NT2/D1 (cell line): ENCODE results near the gene ACO2.

ENCODE experiments used
- SUZ12 ChIP-seq: IDR thresholded peaks from 2 replicates; pipeline ENCODE4 v1.6.1; 2011; ENCODE audit not compliant: insufficient read length, insufficient read depth; ENCODE audit errors: extremely low read depth
- YY1 ChIP-seq: IDR thresholded peaks from 2 replicates; pipeline ENCODE4 v1.6.1; 2011; ENCODE audit not compliant: insufficient read length, insufficient read depth
- ZNF274 ChIP-seq: IDR thresholded peaks from 2 replicates; pipeline ENCODE4 v1.6.1; 2011; ENCODE audit warnings: mild to moderate bottlenecking, low read depth, low read length

GRCh38 chr22:41471568-41471967 is 2.7 kb downstream of the ACO2 start:
- no peak for TF ChIP-seq ZNF274
- no peak for TF ChIP-seq YY1
- no peak for TF ChIP-seq SUZ12
